ENCODE measurements around the gene TAGLN.
"Not testable (repeated sequence)": the region's sequence is repeated elsewhere in the genome, so short reads cannot be mapped to it uniquely, and the experiment has no call there.

DNA sequence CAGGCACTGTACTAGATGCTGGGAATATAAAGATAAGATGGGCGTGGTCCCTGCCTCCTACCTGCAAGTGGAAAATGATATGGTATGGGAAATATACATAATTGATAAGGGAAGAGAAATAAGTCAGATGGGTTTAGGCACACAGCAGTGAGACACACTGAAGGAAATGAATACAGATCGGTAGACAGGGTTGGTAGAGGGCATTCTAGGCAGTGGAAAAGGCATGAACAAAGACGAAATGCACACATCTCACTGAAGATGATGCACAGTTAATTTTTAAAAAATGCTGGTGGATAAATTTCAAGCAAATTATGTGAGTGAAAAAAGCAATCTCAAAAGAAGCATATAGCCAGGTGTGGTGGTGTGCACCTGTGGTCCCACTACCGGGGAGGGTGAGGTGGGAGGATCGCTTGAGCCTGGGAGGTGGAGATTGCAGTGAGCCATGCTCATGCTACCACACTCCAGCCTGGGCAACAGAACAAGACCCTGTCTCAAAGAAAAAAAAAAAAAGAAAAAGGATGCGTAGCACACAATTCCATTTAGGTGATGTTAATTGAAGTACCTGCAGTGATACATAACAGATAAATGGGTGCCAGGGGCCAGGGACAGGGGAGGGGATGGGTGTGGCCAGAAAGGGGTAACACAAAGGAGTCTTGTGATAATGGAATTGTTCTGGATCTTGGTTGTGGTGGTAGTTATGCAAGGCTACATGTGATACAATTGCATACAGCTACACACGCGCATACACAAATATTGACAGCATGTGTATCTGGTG is 10.4 kb downstream of the TAGLN start:
- TF ChIP-seq, protein P1, sequence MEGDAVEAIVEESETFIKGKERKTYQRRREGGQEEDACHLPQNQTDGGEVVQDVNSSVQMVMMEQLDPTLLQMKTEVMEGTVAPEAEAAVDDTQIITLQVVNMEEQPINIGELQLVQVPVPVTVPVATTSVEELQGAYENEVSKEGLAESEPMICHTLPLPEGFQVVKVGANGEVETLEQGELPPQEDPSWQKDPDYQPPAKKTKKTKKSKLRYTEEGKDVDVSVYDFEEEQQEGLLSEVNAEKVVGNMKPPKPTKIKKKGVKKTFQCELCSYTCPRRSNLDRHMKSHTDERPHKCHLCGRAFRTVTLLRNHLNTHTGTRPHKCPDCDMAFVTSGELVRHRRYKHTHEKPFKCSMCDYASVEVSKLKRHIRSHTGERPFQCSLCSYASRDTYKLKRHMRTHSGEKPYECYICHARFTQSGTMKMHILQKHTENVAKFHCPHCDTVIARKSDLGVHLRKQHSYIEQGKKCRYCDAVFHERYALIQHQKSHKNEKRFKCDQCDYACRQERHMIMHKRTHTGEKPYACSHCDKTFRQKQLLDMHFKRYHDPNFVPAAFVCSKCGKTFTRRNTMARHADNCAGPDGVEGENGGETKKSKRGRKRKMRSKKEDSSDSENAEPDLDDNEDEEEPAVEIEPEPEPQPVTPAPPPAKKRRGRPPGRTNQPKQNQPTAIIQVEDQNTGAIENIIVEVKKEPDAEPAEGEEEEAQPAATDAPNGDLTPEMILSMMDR (IDR thresholded peaks at IDR 0.05), result not testable (repeated sequence)
- TF ChIP-seq POLR2A (IDR thresholded peaks at IDR 0.05), result not testable (repeated sequence)

Measured in right lobe of liver (tissue), 4 donors.